IMR-90 (cell line): ENCODE results near the gene RPL10A. TPM values are rescaled to one million over a fixed set of nuclear protein-coding genes. Genes with fewer than 3 reads are reported as not detected.

ENCODE experiments used
- ATAC-seq: fragments of 200-7000 bp; cut with Tn5 transposase; 2 replicates; pipeline ENCODE4 v1.9.1; 2020; ENCODE audit warnings: low read depth, mild to moderate bottlenecking, moderate library complexity
- BruUV-seq: library from RNA; stranded (reverse); fragments of 400-500 nt; replicated peaks from 2 replicates; lab custom pipeline; 2021; lab: Mats Ljungman, UMichigan
- CTCF ChIA-PET: fragments of 300-600 bp; formaldehyde crosslinking; extraction: SDS; loops from one replicate; lab custom pipeline; 2021; ENCODE audit warnings: antibody characterized with exemption; lab: Yijun Ruan, JAX
- POLR2A ChIA-PET: fragments of 300-600 bp; sonication (Branson Sonifier 250); formaldehyde crosslinking; loops from one replicate; lab custom pipeline; 2022; ENCODE audit warnings: antibody characterized with exemption; ENCODE audit not compliant: unreplicated experiment; lab: Charles Lee
- DNase-seq: peaks from one replicate; pipeline ENCODE4 v3.0.0; 2013
- H2AFZ ChIP-seq: replicated peaks from 2 replicates; pipeline ENCODE3; 2013; ENCODE audit warnings: low read length, mild to moderate bottlenecking; ENCODE audit not compliant: poor library complexity
- H2AK5ac ChIP-seq: 2 replicates; pipeline ENCODE4 v1.6.1; 2013; ENCODE audit warnings: low read depth, low read length, inconsistent platforms
- H2AK9ac ChIP-seq: replicated peaks from 2 replicates; pipeline ENCODE3; 2013; ENCODE audit warnings: mild to moderate bottlenecking, low read depth, low read length, moderate library complexity; ENCODE audit not compliant: poor library complexity
- H2BK120ac ChIP-seq: 2 replicates; pipeline ENCODE4 v1.6.1; 2013; ENCODE audit warnings: low read depth, low read length, inconsistent platforms
- H2BK15ac ChIP-seq: 3 replicates; pipeline ENCODE4 v1.6.1; 2013; ENCODE audit warnings: low read depth, low read length, inconsistent platforms
- H2BK20ac ChIP-seq: 2 replicates; pipeline ENCODE4 v1.6.1; 2013; ENCODE audit warnings: low read depth, mild to moderate bottlenecking, inconsistent platforms, low read length, moderate library complexity
- H2BK5ac ChIP-seq: 2 replicates; pipeline ENCODE4 v1.6.1; 2013; ENCODE audit warnings: mild to moderate bottlenecking, low read depth, low read length, inconsistent platforms; ENCODE audit not compliant: poor library complexity, severe bottlenecking
- H3K14ac ChIP-seq: replicated peaks from 2 replicates; pipeline ENCODE4 v1.6.1; 2013; ENCODE audit warnings: low read depth, low read length, inconsistent platforms
- H3K18ac ChIP-seq: 2 replicates; pipeline ENCODE4 v1.6.1; 2013; ENCODE audit warnings: low read depth, low read length, control low read depth
- H3K23ac ChIP-seq: 2 replicates; pipeline ENCODE4 v1.6.1; 2013; ENCODE audit warnings: low read depth, low read length, inconsistent platforms
- H3K27ac ChIP-seq: 2 replicates; pipeline ENCODE4 v1.5.1; 2013; ENCODE audit warnings: mild to moderate bottlenecking, control low read depth, low read length; ENCODE audit not compliant: insufficient read depth
- H3K27me3 ChIP-seq: 2 replicates; pipeline ENCODE4 v1.6.1; 2013; ENCODE audit warnings: low read length; ENCODE audit not compliant: control insufficient read depth, insufficient read depth
- H3K36me3 ChIP-seq: 2 replicates; pipeline ENCODE4 v1.6.1; 2013; ENCODE audit warnings: low read length, mixed read lengths; ENCODE audit not compliant: control insufficient read depth, insufficient read depth
- H3K4ac ChIP-seq: 2 replicates; pipeline ENCODE4 v1.6.1; 2013; ENCODE audit warnings: low read depth, low read length, inconsistent platforms
- H3K4me1 ChIP-seq: 2 replicates; pipeline ENCODE4 v1.6.1; 2013; ENCODE audit warnings: low read length, mixed read lengths; ENCODE audit not compliant: control insufficient read depth, insufficient read depth
- H3K4me2 ChIP-seq: 2 replicates; pipeline ENCODE4 v1.6.1; 2013; ENCODE audit warnings: low read depth, mild to moderate bottlenecking, control low read depth, low read length, moderate library complexity
- H3K4me3 ChIP-seq: 2 replicates; pipeline ENCODE4 v1.5.1; 2013; ENCODE audit warnings: low read depth, mild to moderate bottlenecking, control low read depth, low read length, moderate library complexity; ENCODE audit not compliant: insufficient read depth
- H3K56ac ChIP-seq: 2 replicates; pipeline ENCODE4 v1.6.1; 2013; ENCODE audit warnings: low read length, inconsistent platforms; ENCODE audit not compliant: insufficient read depth; ENCODE audit errors: extremely low read depth
- H3K79me1 ChIP-seq, 2 experiments: 2 replicates each; pipeline ENCODE4 v1.6.1; 2013; ENCODE audit warnings: low read length in 2 of 2, inconsistent platforms in 1 of 2, low read depth in 1 of 2
- H3K9ac ChIP-seq: 2 replicates; pipeline ENCODE4 v1.6.1; 2013; ENCODE audit warnings: low read depth, low read length, control low read depth
- H3K9me1 ChIP-seq: 2 replicates; pipeline ENCODE4 v1.6.1; 2013; ENCODE audit warnings: low read length, inconsistent platforms; ENCODE audit not compliant: insufficient read depth
- H3K9me3 ChIP-seq: 2 replicates; pipeline ENCODE4 v1.6.1; 2013; ENCODE audit warnings: low read length; ENCODE audit not compliant: control insufficient read depth, insufficient read depth
- H4K20me1 ChIP-seq: 2 replicates; pipeline ENCODE4 v1.6.1; 2013; ENCODE audit warnings: low read length, inconsistent platforms; ENCODE audit not compliant: insufficient read depth
- H4K5ac ChIP-seq: 2 replicates; pipeline ENCODE4 v1.6.1; 2013; ENCODE audit warnings: mild to moderate bottlenecking, low read depth, low read length, control low read depth
- H4K8ac ChIP-seq, 2 experiments: 2 replicates each; pipeline ENCODE4 v1.6.1; 2013; ENCODE audit warnings: low read depth in 2 of 2, low read length in 2 of 2, control low read depth in 1 of 2, inconsistent platforms in 1 of 2
- H4K91ac ChIP-seq: 2 replicates; pipeline ENCODE4 v1.6.1; 2013; ENCODE audit warnings: low read depth, low read length, inconsistent platforms; ENCODE audit not compliant: insufficient read depth
- BHLHE40 ChIP-seq: fragments of 150-350 bp; IDR thresholded peaks from 2 replicates; pipeline ENCODE4 v1.6.1; 2016; ENCODE audit warnings: mild to moderate bottlenecking, low read depth, low read length
- CEBPB ChIP-seq: IDR thresholded peaks from 2 replicates; pipeline ENCODE4 v1.6.1; 2012; ENCODE audit warnings: low read depth, low read length, improper control_type of control experiment
- CTCF ChIP-seq: conservative IDR thresholded peaks from 2 replicates; pipeline ENCODE4 v1.5.1; 2012; ENCODE audit warnings: mild to moderate bottlenecking, low read depth, low read length, improper control_type of control experiment
- FOS ChIP-seq: fragments of 150-350 bp; IDR thresholded peaks from 2 replicates; pipeline ENCODE4 v1.6.1; 2016; ENCODE audit warnings: low read depth, low read length
- MAFK ChIP-seq: IDR thresholded peaks from 2 replicates; pipeline ENCODE4 v1.6.1; 2012; ENCODE audit warnings: low read depth, low read length, improper control_type of control experiment
- MAZ ChIP-seq: IDR thresholded peaks from 2 replicates; pipeline ENCODE4 v1.6.1; 2012; ENCODE audit warnings: low read depth, mild to moderate bottlenecking, low read length, improper control_type of control experiment, moderate library complexity, borderline replicate concordance
- MXI1 ChIP-seq: IDR thresholded peaks from 2 replicates; pipeline ENCODE4 v1.6.1; 2012; ENCODE audit warnings: low read depth, mild to moderate bottlenecking, low read length, moderate library complexity, borderline replicate concordance
- NFE2L2 ChIP-seq: fragments of 150-350 bp; IDR thresholded peaks from 2 replicates; pipeline ENCODE4 v1.6.1; 2016; ENCODE audit warnings: low read depth, mild to moderate bottlenecking, low read length
- POLR2A ChIP-seq: IDR thresholded peaks from 2 replicates; pipeline ENCODE4 v1.6.1; 2012; ENCODE audit warnings: mild to moderate bottlenecking, low read depth, low read length
- RCOR1 ChIP-seq: IDR thresholded peaks from 2 replicates; pipeline ENCODE4 v1.6.1; 2012; ENCODE audit warnings: mild to moderate bottlenecking, low read length, improper control_type of control experiment; ENCODE audit not compliant: insufficient replicate concordance
- RFX5 ChIP-seq: IDR thresholded peaks from 2 replicates; pipeline ENCODE4 v1.8.0; 2012; ENCODE audit warnings: low read depth, mild to moderate bottlenecking, low read length, moderate library complexity
- SMC3 ChIP-seq: fragments of 150-350 bp; IDR thresholded peaks from 2 replicates; pipeline ENCODE4 v1.6.1; 2016; ENCODE audit warnings: low read depth, mild to moderate bottlenecking, antibody characterized with exemption, low read length, moderate library complexity
- WGBS, 2 experiments: methylation state at CpG; one replicate each; pipeline versions ENCODE4 v1.1.5 to v1.1.7; 2013; ENCODE audit warnings: missing lambda C conversion rate in 2 of 2; ENCODE audit not compliant: insufficient read length in 1 of 2; ENCODE audit errors: extremely low coverage in 2 of 2; 5-methylcytosine and 5-hydroxymethylcytosine counted together
- dilution Hi-C: fragments of 300-500 bp; cut with HindIII; formaldehyde crosslinking; loops from one replicate; pipeline ENCODE4 v1.14.3; 2018; ENCODE audit warnings: low sequenced_read_pairs; ENCODE audit not compliant: unreplicated experiment
- in situ Hi-C: fragments of 300-500 bp; cut with MboI; formaldehyde crosslinking; loops from 3 replicates; pipeline ENCODE4 v1.14.3; 2019; ENCODE audit warnings: low sequenced_read_pairs, inconsistent platforms, mixed read lengths
- intact Hi-C: fragments of 100-400 bp; cut with micrococcal nuclease; formaldehyde crosslinking; loops from 2 replicates; pipeline ENCODE4 v1.10.0; 2022
- polyA plus RNA-seq, 3 experiments: library from polyadenylated mRNA; depleted of rRNA; stranded (reverse); fragments of >200 nt; gene quantifications; 2 replicates each; pipeline ENCODE4 v1.2.3, GENCODE V29; 2012; ENCODE audit warnings: low replicate concordance in 1 of 3
- total RNA-seq: library from RNA; depleted of rRNA; stranded (reverse); fragments of >200 nt; gene quantifications from 2 replicates; pipeline ENCODE4 v1.2.3, GENCODE V29; 2012
- TF ChIP-seq, protein P1 (sequence below): fragments of 150-350 bp; IDR thresholded peaks from 2 replicates; pipeline ENCODE4 v1.6.1; 2017; ENCODE audit warnings: mild to moderate bottlenecking, antibody characterized with exemption, low read length, low read depth
- TF ChIP-seq, protein P2 (sequence below): fragments of 150-350 bp; IDR thresholded peaks from 2 replicates; pipeline ENCODE4 v1.6.1; 2016; ENCODE audit warnings: low read depth, mild to moderate bottlenecking, low read length, moderate library complexity, borderline replicate concordance

RPL10A gene
- total and polyA plus RNA-seq, 2 of the 4 experiments (the other 2 are of a cell fraction) = 2,310 to 3,153 TPM

- Histone ChIP-seq H2BK15ac (no peak overlapping the region), H2BK5ac (no peak overlapping the region), H3K36me3 (no peaks in the 10 kb centered on the region), H3K56ac (no peak overlapping the region), H3K4me1 (peaks cover 5% of the 10 kb centered on the region), H4K91ac (no peak overlapping the region), H2BK20ac (0 out of 2 replicates have a peak overlapping the region, but pooled peaks have one; percentile 10), H3K27ac (no peak overlapping the region), H3K9me3 (no peaks in the 10 kb centered on the region), H3K9ac (no peak overlapping the region), H3K9me1 (peaks cover 3% of the 10 kb centered on the region), H4K8ac (peak overlapping the region in 1 of 2 experiments; percentile 57; a peak in 1 of 4 replicates), H2BK120ac (peak overlapping the region; percentile 45), H3K4me2 (no peak overlapping the region), H2AFZ (peak overlapping the region; percentile 66), H3K4ac (no peak overlapping the region; the same call in 1 of the 2 replicates), H3K4me3 (no peak overlapping the region), H3K27me3 (no peaks in the 10 kb centered on the region), H4K20me1 (peaks cover 4% of the 10 kb centered on the region; the same call in 1 of the 2 replicates), H3K18ac (no peak overlapping the region), H3K79me1 (peaks cover 8 to 17% of the 10 kb centered on the region in 2 experiments), H2AK5ac (peak overlapping the region; percentile 80; the same call in 1 of the 2 replicates), H3K14ac (no peak overlapping the region), H3K23ac (no peak overlapping the region), H4K5ac (no peak overlapping the region), H2AK9ac (no peak overlapping the region)
- intact Hi-C loops (loop anchor here (1.0 kb wide), 2 partner anchors 30 to 107 kb away; partner anchors contain the start of gene PPARD), in situ Hi-C loops (no loop called here), dilution Hi-C loops (no loop called here)
- peak; percentile 72 for DNase-seq
- POLR2A ChIA-PET = interaction anchor here (0.9 kb wide), 1 partner anchor 107 kb away, joined by 3 read pairs; no protein-coding TSS in a partner anchor
- BruUV-seq = no TSS peak
- CTCF ChIA-PET = interaction anchor here (0.5 to 4.5 kb wide), 13 partner anchors 10 to 162 kb away, joined by 3 to 20 read pairs (median 3); partner anchors contain the start of gene PPARD
- ATAC-seq = peak; percentile 56
- 0% methylated on average over 1 of the region's 14 CpGs; no CpG with 5 or more reads in 1 of the 2 experiments for WGBS, 2 experiments
- no peak for TF ChIP-seq MAFK
- no peak for TF ChIP-seq NFE2L2
- no peak for TF ChIP-seq BHLHE40
- TF ChIP-seq, protein P1, sequence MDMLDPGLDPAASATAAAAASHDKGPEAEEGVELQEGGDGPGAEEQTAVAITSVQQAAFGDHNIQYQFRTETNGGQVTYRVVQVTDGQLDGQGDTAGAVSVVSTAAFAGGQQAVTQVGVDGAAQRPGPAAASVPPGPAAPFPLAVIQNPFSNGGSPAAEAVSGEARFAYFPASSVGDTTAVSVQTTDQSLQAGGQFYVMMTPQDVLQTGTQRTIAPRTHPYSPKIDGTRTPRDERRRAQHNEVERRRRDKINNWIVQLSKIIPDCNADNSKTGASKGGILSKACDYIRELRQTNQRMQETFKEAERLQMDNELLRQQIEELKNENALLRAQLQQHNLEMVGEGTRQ = no peak
- TF ChIP-seq RCOR1 = no peak
- peak; percentile 11; the same call in 1 of the 2 replicates for TF ChIP-seq MAZ
- TF ChIP-seq FOS = no peak
- TF ChIP-seq RFX5 = no peak
- TF ChIP-seq POLR2A = peak; percentile 28; the same call in 1 of the 2 replicates
- TF ChIP-seq MXI1 = no peak
- peak; percentile 92 for TF ChIP-seq CTCF
- TF ChIP-seq, protein P2, sequence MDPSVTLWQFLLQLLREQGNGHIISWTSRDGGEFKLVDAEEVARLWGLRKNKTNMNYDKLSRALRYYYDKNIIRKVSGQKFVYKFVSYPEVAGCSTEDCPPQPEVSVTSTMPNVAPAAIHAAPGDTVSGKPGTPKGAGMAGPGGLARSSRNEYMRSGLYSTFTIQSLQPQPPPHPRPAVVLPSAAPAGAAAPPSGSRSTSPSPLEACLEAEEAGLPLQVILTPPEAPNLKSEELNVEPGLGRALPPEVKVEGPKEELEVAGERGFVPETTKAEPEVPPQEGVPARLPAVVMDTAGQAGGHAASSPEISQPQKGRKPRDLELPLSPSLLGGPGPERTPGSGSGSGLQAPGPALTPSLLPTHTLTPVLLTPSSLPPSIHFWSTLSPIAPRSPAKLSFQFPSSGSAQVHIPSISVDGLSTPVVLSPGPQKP = no peak
- TF ChIP-seq CEBPB = no peak
- TF ChIP-seq SMC3 = peak; percentile 99
These were observed 18.8 kb upstream of the RPL10A start for GRCh38 chr6:35449287-35449881.
